Ovary (tissue), 9 donors: ENCODE measurements around the gene TRABD2B. TPM values are rescaled to one million over a fixed set of nuclear protein-coding genes. Genes with fewer than 3 reads are reported as not detected.
A peak's percentile ranks its signal among the peaks of the same experiment; 100 is the strongest.

Experiments
- DNase-seq, 5 donors: peaks; one replicate each; pipeline ENCODE4 v3.0.0-alpha.2; 2019 to 2020
- H3K27ac ChIP-seq, 2 donors: fragments of 200-600 bp; one replicate each; pipeline versions ENCODE4 v1.5.1 to v1.8.0; 2019 to 2022
- H3K27me3 ChIP-seq: fragments of 200-600 bp; one replicate; pipeline ENCODE4 v1.8.0; 2022
- H3K36me3 ChIP-seq: fragments of 200-600 bp; sonication (generic); one replicate; pipeline ENCODE4 v1.5.1; 2019
- H3K4me1 ChIP-seq: one replicate; pipeline ENCODE4 v1.8.1; 2013; ENCODE audit warnings: mild to moderate bottlenecking, moderate library complexity; ENCODE audit not compliant: insufficient read depth
- H3K4me3 ChIP-seq: fragments of 200-600 bp; sonication (generic); one replicate; pipeline ENCODE4 v1.5.1; 2017
- H3K9me3 ChIP-seq, 2 donors: fragments of 200-600 bp in 1 of 2; sonication (generic) in 1 of 2; one replicate each; pipeline versions ENCODE4 v1.5.1 to v1.8.1; 2013 to 2019; ENCODE audit warnings: mild to moderate bottlenecking in 1 of 2, moderate library complexity in 1 of 2
- EP300 ChIP-seq: sonication (generic); formaldehyde crosslinking; IDR thresholded peaks from one replicate; pipeline ENCODE4 v1.6.1; 2017; ENCODE audit warnings: antibody characterized with exemption
- POLR2A ChIP-seq: fragments of 450-650 bp; IDR thresholded peaks from one replicate; pipeline ENCODE4 v1.6.1; 2017; ENCODE audit warnings: antibody characterized with exemption, mild to moderate bottlenecking, moderate library complexity
- WGBS, 3 donors: extraction: QIAGEN DNeasy Blood & Tissue Kit in 1 of 3; methylation state at CpG; one replicate each; pipeline versions ENCODE4 v1.1.5 to v1.1.7; 2013 to 2017; 5-methylcytosine and 5-hydroxymethylcytosine counted together
- intact Hi-C, 4 donors: fragments of 100-400 bp; cut with DNase I; formaldehyde crosslinking; loops; one replicate each; pipeline versions ENCODE4 v1.11.0 to v1.15.1; 2022 to 2023
- polyA plus RNA-seq, 2 donors: library from polyadenylated mRNA; stranded (reverse); fragments of 200-250 nt in 1 of 2; fragments of 350-450 nt in 1 of 2; fragmentation: Illumina TruSeq in 1 of 2; extraction: RNeasy Lipid Tissue Mini Kit (QIAGEN cat#74804) in 1 of 2; gene quantifications; one replicate each; pipeline ENCODE4 v1.2.3, GENCODE V29; 2013 to 2014
- total RNA-seq, 7 donors: library from RNA; depleted of rRNA in 2 of 7; stranded (reverse); fragments of >200 nt in 2 of 7; fragmentation: NEBNext Ultra II Directional in 3 of 7; extraction: Animal tissue kit (Norgen Biotek cat#: 25700) in 3 of 7; gene quantifications; one replicate each; pipeline versions ENCODE4 v1.1.0 to v1.2.4, GENCODE V29; 2016 to 2023
- TF ChIP-seq, protein P1 (sequence below), 3 donors: fragments of 450-650 bp in 2 of 3; fragments of 200-600 bp in 1 of 3; IDR thresholded peaks; one replicate each; pipeline versions ENCODE4 v1.5.1 to v1.8.0; 2016 to 2022; ENCODE audit warnings: antibody characterized with exemption in 3 of 3, mild to moderate bottlenecking in 1 of 3
- donor health status: DM: no; HTN: no; CAD: no; lungs with moderate emphysema.
- donor health status: DM: no; HTN: no; CAD: no.
- donor health status: Bipolar disorder and iron deficiency.
- donor health status: DM: yes; HTN: yes; CAD: no.
- donor health status: DM: no; HTN: no; CAD: no.
- donor health status: DM: yes; HTN: yes; CAD: no.

TRABD2B gene
- total and polyA plus RNA-seq, 9 donors = 0.18 to 1.6 (median 0.52) TPM

DNA sequence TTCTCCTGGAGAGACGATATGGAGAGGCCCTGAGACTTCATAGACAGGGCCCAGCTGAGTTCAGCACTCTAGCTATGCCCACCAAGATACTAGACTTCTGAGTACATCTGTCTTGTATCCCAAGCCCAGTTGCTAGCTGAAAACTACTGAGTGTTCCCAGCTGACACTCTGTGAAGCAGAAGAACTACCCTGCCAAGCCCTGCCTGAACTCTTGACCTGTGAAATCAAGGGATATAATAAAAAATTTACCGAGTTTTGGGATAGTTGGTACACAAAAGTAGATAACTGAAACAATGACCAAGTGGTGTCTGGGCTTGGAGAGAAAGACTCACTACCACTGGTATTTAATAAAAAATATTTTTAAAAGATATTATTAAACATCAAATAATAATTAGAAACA lies 267.5 kb downstream of the TRABD2B start:
- 43 to 59% (median 53%) methylated on average over 2 of the region's 2 CpGs for WGBS, 3 donors
- intact Hi-C loops = loop anchor here (5.0 to 10.0 kb wide), 5 partner anchors 205 to 545 kb away; partner anchors contain the start of gene FOXD2 (in 3 of the 4)

DNA sequence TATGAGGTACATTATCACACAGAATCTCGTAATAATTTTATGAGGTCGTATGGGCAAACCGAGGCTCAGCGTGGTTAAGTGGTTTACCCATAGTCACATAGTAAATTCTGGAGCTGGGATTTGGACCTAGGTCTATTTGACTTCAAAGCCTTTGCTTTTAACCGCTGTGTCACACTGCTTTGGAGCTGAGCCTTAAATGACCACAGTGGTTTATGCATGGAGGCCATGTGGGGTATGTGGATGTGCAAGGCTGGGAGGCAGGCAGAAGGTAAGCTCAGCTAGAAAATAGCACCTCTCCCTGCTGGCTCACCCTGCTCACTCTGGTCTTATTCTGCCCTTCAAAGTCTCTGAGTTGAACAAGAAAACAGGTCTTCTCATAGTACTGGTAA lies 269.5 kb downstream of the TRABD2B start:
- no peak for TF ChIP-seq POLR2A
- TF ChIP-seq, protein P1, sequence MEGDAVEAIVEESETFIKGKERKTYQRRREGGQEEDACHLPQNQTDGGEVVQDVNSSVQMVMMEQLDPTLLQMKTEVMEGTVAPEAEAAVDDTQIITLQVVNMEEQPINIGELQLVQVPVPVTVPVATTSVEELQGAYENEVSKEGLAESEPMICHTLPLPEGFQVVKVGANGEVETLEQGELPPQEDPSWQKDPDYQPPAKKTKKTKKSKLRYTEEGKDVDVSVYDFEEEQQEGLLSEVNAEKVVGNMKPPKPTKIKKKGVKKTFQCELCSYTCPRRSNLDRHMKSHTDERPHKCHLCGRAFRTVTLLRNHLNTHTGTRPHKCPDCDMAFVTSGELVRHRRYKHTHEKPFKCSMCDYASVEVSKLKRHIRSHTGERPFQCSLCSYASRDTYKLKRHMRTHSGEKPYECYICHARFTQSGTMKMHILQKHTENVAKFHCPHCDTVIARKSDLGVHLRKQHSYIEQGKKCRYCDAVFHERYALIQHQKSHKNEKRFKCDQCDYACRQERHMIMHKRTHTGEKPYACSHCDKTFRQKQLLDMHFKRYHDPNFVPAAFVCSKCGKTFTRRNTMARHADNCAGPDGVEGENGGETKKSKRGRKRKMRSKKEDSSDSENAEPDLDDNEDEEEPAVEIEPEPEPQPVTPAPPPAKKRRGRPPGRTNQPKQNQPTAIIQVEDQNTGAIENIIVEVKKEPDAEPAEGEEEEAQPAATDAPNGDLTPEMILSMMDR (IDR thresholded peaks at IDR 0.05) = no peak
- no peak for TF ChIP-seq EP300
- intact Hi-C loops = loop anchor here (5.0 to 10.0 kb wide), 3 partner anchors 293 to 543 kb away; partner anchors contain the start of gene FOXD2 (in 3 of the 4)
- Histone ChIP-seq H3K4me3 (no peak overlapping the region), H3K9me3 (no peaks in the 10 kb centered on the region), H3K27ac (no peak overlapping the region), H3K4me1 (peaks cover 3% of the 10 kb centered on the region), H3K36me3 (no peaks in the 10 kb centered on the region), H3K27me3 (no peaks in the 10 kb centered on the region)
- DNase-seq = no peak
- 88 to 89% (median 89%) methylated on average over 5 of the region's 5 CpGs for WGBS, 3 donors

More for the DNA sequence above, 267.5 kb downstream of the TRABD2B start:
- no peaks in the 10 kb centered on the region for H3K9me3 ChIP-seq
- no peaks in the 10 kb centered on the region for H3K36me3 ChIP-seq
- H3K4me3 ChIP-seq = no peak overlapping the region
- peaks cover 3% of the 10 kb centered on the region for H3K4me1 ChIP-seq
- no peak overlapping the region for H3K27ac ChIP-seq
- DNase-seq = no peak
- H3K27me3 ChIP-seq = no peaks in the 10 kb centered on the region
- TF ChIP-seq, protein P1 (IDR thresholded peaks at IDR 0.05) = no peak
- TF ChIP-seq POLR2A = no peak
- TF ChIP-seq EP300 = no peak

GRCh38 chr1:47727051-47727696 lies 270.0 kb downstream of the TRABD2B start:
- H3K4me3 ChIP-seq = no peak overlapping the region
- 69 to 78% (median 71%) methylated on average over 8 of the region's 8 CpGs for WGBS, 3 donors
- no peaks in the 10 kb centered on the region for H3K27me3 ChIP-seq
- H3K4me1 ChIP-seq = peaks cover 3% of the 10 kb centered on the region
- H3K27ac ChIP-seq = no peak overlapping the region
- no peak for TF ChIP-seq EP300
- TF ChIP-seq POLR2A = no peak
- TF ChIP-seq, protein P1 (IDR thresholded peaks at IDR 0.05) = no peak
- no peak for DNase-seq
- intact Hi-C loops = loop anchor here (5.0 to 10.0 kb wide), 3 partner anchors 292 to 542 kb away; partner anchors contain the start of gene FOXD2 (in 3 of the 4)
- H3K36me3 ChIP-seq = no peaks in the 10 kb centered on the region
- no peaks in the 10 kb centered on the region for H3K9me3 ChIP-seq

GRCh38 chr1:47725992-47726855 lies 271.0 kb downstream of the TRABD2B start:
- Histone ChIP-seq H3K36me3 (no peaks in the 10 kb centered on the region), H3K4me1 (peaks cover 3% of the 10 kb centered on the region), H3K9me3 (no peaks in the 10 kb centered on the region), H3K4me3 (no peak overlapping the region), H3K27ac (no peak overlapping the region), H3K27me3 (no peaks in the 10 kb centered on the region)
- no peak for TF ChIP-seq POLR2A
- TF ChIP-seq, protein P1 (IDR thresholded peaks at IDR 0.05) = peak in 2 of 3 donors; percentile 32 to 40
- intact Hi-C loops = loop anchor here (5.0 to 10.0 kb wide), 3 partner anchors 291 to 541 kb away; partner anchors contain the start of gene FOXD2 (in 3 of the 4)
- WGBS, 3 donors = 6 to 9% (median 7%) methylated on average over 22 of the region's 22 CpGs
- DNase-seq = peak; percentile 29 to 70 (median 56)
